Heart left ventricle (tissue), 16 donors: ENCODE results near the gene DIS3L2. TPM values are rescaled to one million over a fixed set of nuclear protein-coding genes. Genes with fewer than 3 reads are reported as not detected.
"Not testable (repeated sequence)": the region's sequence is repeated elsewhere in the genome, so short reads cannot be mapped to it uniquely, and the experiment has no call there.

Experiments
- ATAC-seq, 4 donors: fragments of 200-7000 bp; cut with Tn5 transposase; one replicate each; pipeline ENCODE4 v1.9.1; 2020 to 2022; ENCODE audit warnings: moderate library complexity in 4 of 4, mild to moderate bottlenecking in 3 of 4, moderate number of reproducible peaks in 1 of 4
- DNase-seq, 5 donors: peaks; one replicate each; pipeline ENCODE4 v3.0.0-alpha.2; 2020
- H3K27ac ChIP-seq, 12 donors: fragments of 200-600 bp; sonication (generic) in 4 of 12; one replicate each; pipeline versions ENCODE4 v1.5.0 to v1.8.0; 2016 to 2022; ENCODE audit warnings: mild to moderate bottlenecking in 2 of 12
- H3K27me3 ChIP-seq, 9 donors: fragments of 200-600 bp; sonication (generic) in 2 of 9; one replicate each; pipeline versions ENCODE4 v1.5.1 to v1.8.0; 2016 to 2022; ENCODE audit warnings: mild to moderate bottlenecking in 3 of 9
- H3K36me3 ChIP-seq, 9 donors: fragments of 200-600 bp; sonication (generic) in 2 of 9; one replicate each; pipeline versions ENCODE4 v1.5.0 to v1.8.0; 2018 to 2022; ENCODE audit warnings: mild to moderate bottlenecking in 2 of 9
- H3K4me1 ChIP-seq, 12 donors: fragments of 200-600 bp; sonication (generic) in 4 of 12; one replicate each; pipeline versions ENCODE4 v1.5.0 to v1.8.0; 2016 to 2022; ENCODE audit warnings: mild to moderate bottlenecking in 3 of 12
- H3K4me3 ChIP-seq, 12 donors: fragments of 200-600 bp; sonication (generic) in 4 of 12; one replicate each; pipeline versions ENCODE4 v1.5.0 to v1.8.0; 2017 to 2022; ENCODE audit warnings: mild to moderate bottlenecking in 9 of 12, moderate library complexity in 4 of 12
- H3K9me3 ChIP-seq, 12 donors: fragments of 200-600 bp; sonication (generic) in 4 of 12; one replicate each; pipeline versions ENCODE4 v1.5.0 to v1.8.0; 2016 to 2022; ENCODE audit warnings: mild to moderate bottlenecking in 1 of 12
- POLR2A ChIP-seq, 2 donors: fragments of 450-650 bp; IDR thresholded peaks; one replicate each; pipeline ENCODE4 v1.6.1; 2017; ENCODE audit warnings: antibody characterized with exemption in 2 of 2, mild to moderate bottlenecking in 2 of 2, moderate library complexity in 2 of 2
- WGBS, 4 donors: extraction: QIAGEN DNeasy Blood & Tissue Kit in 2 of 4; methylation state at CpG; one replicate each; pipeline versions ENCODE4 v1.1.5 to v1.1.7; 2013 to 2018; 5-methylcytosine and 5-hydroxymethylcytosine counted together
- intact Hi-C, 10 donors: fragments of 100-400 bp; cut with DNase I; formaldehyde crosslinking; loops; one replicate each; pipeline versions ENCODE4 v1.11.1 to v1.14.2; 2022
- polyA plus RNA-seq, 2 donors: library from polyadenylated mRNA; stranded (reverse); fragments of 200-250 nt; gene quantifications; one replicate each; pipeline ENCODE4 v1.2.3, GENCODE V29; 2013
- total RNA-seq, 9 donors: library from RNA; depleted of rRNA in 2 of 9; stranded (reverse); fragments of >200 nt in 2 of 9; fragmentation: NEBNext Ultra II Directional in 3 of 9; extraction: Animal tissue kit (Norgen Biotek cat#: 25700) in 3 of 9; gene quantifications; one replicate each; pipeline versions ENCODE4 v1.1.0 to v1.2.4, GENCODE V29; 2016 to 2023
- TF ChIP-seq, protein P1 (sequence below), 12 donors: fragments of 200-600 bp; sonication (generic) in 4 of 12; IDR thresholded peaks; one replicate each; pipeline versions ENCODE4 v1.5.0 to v1.8.0; 2018 to 2022; ENCODE audit warnings: antibody characterized with exemption in 12 of 12, mild to moderate bottlenecking in 5 of 12
- donor health status: ischemic (EF 13 %, LVEDD 7.1; RV severe dilation, severe dysfunction).
- donor health status: healthy with polysubstance abuse.
- donor health status: DM: no; HTN: yes; CAD: no.
- donor health status: DM: no; HTN: no; CAD: no.
- donor health status: ischemic (EF 25% LVEDD 6.9; RV normal size, moderate dysfunction).
- donor health status: ischemic (EF 25% LVEDD 5.7; RV mildly dilated, moderate dysfunction).
- donor health status: healthy.
- donor health status: DM: yes; HTN: yes; CAD: no.
- donor health status: ischemic (EF 35%, LVEDD 5.7; RV mildly dilated, moderate dysfunction).
- donor health status: nonischemic (EF 11% LVEDD 7.7; RV severe dilation, severe dysfunction).
- donor health status: DM: yes; HTN: yes; CAD: no.
- donor health status: PGD.
- donor health status: ischemic (EF 29% LVEDD 5.4; RV normal size, mild dysfunction).
- donor health status: nonischemic (EF 23%, LVEDD 6.1; RV moderate dilation, normal function).

The DIS3L2 gene
- total and polyA plus RNA-seq, 11 donors = 12.4 to 27.3 (median 21.8) TPM

DNA sequence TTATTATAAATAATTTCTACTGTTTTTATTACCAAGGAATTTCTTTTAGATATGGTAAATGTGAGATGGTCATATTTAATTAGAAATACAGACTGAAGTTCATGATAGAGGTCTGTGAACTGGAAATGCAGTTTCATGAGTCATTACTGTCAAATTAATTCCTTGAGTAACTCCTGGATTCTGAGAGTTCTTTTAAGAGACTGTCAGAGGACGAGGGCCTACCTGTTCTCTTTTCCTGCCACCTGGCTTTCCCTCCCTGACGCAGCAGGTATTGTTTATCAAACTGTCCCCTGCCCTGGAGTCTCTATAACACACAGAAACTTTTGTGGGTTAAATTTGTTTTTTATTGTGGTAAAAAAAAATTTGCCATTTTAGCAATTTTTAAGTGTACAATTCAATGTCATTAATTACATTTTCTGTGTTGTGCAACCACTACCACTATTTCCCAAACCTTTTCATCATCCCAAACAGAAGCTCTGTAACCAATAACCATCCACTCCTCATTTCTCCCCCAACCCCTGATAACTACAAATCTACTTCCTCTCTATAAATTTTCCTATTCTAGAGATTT is 142.6 kb downstream of the DIS3L2 start:
- ATAC-seq (no peak), DNase-seq (no peak)
- 95 to 100% (median 96%) methylated on average over 2 of the region's 2 CpGs for WGBS, 4 donors
- H3K27me3 ChIP-seq = no peaks in the 10 kb centered on the region
- H3K4me3 ChIP-seq = no peak overlapping the region
- H3K27ac ChIP-seq = no peak overlapping the region
- H3K36me3 ChIP-seq = no peaks in the 10 kb centered on the region
- peaks cover 0 to 7% (median 0%) of the 10 kb centered on the region in 12 donors for H3K4me1 ChIP-seq
- TF ChIP-seq POLR2A (IDR thresholded peaks at IDR 0.05) = no peak
- TF ChIP-seq, protein P1, sequence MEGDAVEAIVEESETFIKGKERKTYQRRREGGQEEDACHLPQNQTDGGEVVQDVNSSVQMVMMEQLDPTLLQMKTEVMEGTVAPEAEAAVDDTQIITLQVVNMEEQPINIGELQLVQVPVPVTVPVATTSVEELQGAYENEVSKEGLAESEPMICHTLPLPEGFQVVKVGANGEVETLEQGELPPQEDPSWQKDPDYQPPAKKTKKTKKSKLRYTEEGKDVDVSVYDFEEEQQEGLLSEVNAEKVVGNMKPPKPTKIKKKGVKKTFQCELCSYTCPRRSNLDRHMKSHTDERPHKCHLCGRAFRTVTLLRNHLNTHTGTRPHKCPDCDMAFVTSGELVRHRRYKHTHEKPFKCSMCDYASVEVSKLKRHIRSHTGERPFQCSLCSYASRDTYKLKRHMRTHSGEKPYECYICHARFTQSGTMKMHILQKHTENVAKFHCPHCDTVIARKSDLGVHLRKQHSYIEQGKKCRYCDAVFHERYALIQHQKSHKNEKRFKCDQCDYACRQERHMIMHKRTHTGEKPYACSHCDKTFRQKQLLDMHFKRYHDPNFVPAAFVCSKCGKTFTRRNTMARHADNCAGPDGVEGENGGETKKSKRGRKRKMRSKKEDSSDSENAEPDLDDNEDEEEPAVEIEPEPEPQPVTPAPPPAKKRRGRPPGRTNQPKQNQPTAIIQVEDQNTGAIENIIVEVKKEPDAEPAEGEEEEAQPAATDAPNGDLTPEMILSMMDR (IDR thresholded peaks at IDR 0.05) = no peak
- peaks cover 0 to 8% (median 0%) of the 10 kb centered on the region in 12 donors for H3K9me3 ChIP-seq
- intact Hi-C loops = no loop called here

DNA sequence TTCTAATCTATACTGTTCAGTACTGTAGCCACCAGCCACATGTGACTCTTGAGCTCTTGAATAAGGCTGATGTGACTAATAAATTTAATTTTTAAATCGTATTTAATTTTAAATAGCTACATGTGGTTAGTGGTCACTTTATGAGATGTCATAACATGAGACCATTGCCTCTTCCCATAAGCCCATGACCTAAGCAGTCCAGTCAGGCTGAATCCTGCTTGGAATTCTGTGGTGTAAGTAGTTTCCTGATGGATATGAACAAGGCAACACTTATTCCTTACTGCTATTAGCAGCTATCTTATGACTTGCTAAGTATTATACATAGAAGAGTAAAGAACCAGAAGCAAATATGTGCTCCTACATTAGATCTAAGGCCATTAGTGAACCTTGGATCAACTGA is 150.0 kb downstream of the DIS3L2 start:
- Histone ChIP-seq H3K4me3 (no peak overlapping the region), H3K9me3 (no peaks in the 10 kb centered on the region), H3K36me3 (no peaks in the 10 kb centered on the region), H3K4me1 (no peaks in the 10 kb centered on the region), H3K27ac (no peak overlapping the region), H3K27me3 (no peaks in the 10 kb centered on the region)
- 90 to 96% (median 93%) methylated on average over 1 of the region's 1 CpG for WGBS, 4 donors
- DNase-seq (no peak), ATAC-seq (no peak)
- no peak for TF ChIP-seq POLR2A (IDR thresholded peaks at IDR 0.05)
- TF ChIP-seq, protein P1 (IDR thresholded peaks at IDR 0.05) = no peak
- intact Hi-C loops = no loop called here

DNA sequence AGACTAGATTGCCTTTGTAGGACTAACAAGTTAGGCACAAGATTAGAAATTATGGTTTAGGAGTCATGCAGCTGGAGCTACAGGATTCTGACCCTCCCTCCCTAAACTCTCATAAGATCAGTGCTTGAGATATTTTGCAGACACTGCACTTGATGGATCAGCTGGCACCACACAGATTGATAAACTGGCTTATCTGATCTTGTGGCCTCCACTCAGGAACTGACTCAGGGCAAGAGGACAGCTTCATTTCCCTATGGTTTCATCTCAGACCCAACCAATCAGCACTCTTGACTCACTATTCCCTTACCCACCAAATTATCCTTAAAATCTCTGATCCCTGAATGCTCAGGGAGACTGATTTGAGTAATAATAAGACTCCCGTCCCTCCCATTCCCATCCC is 152.3 kb downstream of the DIS3L2 start:
- H3K27ac ChIP-seq = no peak overlapping the region
- H3K9me3 ChIP-seq = no peaks in the 10 kb centered on the region
- H3K4me1 ChIP-seq = no peaks in the 10 kb centered on the region
- intact Hi-C loops = no loop called here
- TF ChIP-seq, protein P1 (IDR thresholded peaks at IDR 0.05) = no peak
- no peak for TF ChIP-seq POLR2A (IDR thresholded peaks at IDR 0.05)
- H3K36me3 ChIP-seq = no peaks in the 10 kb centered on the region
- ATAC-seq (no peak), DNase-seq (no peak)
- H3K4me3 ChIP-seq = no peak overlapping the region
- 87 to 100% (median 96%) methylated on average over 1 of the region's 1 CpG for WGBS, 4 donors
- no peaks in the 10 kb centered on the region for H3K27me3 ChIP-seq

DNA sequence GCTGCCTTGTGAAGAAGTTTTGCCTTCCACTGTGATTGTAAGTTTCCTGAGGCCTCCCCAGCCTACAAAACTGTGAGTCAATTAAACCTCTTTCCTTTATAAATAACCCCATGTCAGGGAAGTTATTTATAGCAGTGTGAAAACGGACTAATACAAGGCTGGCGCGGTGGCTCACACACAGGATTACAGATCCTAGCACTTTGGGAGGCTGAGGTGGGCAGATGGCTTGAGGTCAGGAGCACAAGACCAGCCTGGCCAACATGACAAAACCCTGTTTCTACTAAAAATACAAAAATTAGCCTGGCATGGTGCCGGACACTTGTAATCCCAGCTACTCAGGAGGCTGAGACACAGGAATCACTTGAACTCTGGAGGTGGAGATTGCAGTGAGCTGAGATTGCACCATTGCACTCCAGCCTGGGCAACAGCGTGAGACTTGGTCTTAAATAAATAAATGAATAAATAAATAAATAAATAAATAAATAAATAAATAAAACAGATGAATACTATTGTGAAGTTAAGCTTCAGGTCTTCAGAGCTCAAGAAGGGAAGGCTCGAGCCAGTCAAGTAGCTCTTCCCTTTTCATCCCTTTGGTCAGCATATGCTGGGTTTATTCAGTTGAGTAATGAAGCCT is 154.3 kb downstream of the DIS3L2 start:
- 74 to 83% (median 80%) methylated on average over 6 of the region's 6 CpGs for WGBS, 4 donors
- H3K36me3 ChIP-seq, intact Hi-C loops, H3K9me3 ChIP-seq, H3K4me1 ChIP-seq, H3K27ac ChIP-seq, H3K4me3 ChIP-seq, ATAC-seq, H3K27me3 ChIP-seq, DNase-seq: not testable (repeated sequence)

DNA sequence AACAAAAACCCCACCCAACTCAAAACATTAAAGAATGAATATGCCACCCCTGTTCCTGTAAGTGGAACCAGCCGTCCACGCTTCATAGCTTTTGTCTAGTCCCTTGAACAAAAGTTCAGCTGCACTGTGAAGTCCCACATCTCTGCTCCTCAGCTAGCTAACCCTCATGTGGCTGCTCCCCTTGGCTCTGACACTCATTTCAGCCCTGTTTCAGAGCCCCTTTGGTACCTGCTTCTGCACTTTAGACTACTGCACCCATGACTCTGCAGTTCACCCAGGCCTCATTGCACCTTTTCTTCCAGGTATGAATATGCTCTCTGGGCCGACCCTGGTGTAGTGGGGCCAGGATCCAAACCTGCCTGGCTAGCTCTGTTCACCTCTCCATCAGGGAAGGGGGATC is 155.3 kb downstream of the DIS3L2 start:
- Histone ChIP-seq H3K4me1 (peaks cover 0 to 13% (median 5%) of the 10 kb centered on the region in 12 donors), H3K27me3 (no peaks in the 10 kb centered on the region), H3K36me3 (no peaks in the 10 kb centered on the region), H3K4me3 (no peak overlapping the region), H3K9me3 (no peaks in the 10 kb centered on the region), H3K27ac (no peak overlapping the region)
- 63 to 97% (median 81%) methylated on average over 3 of the region's 3 CpGs for WGBS, 4 donors
- intact Hi-C loops = no loop called here
- ATAC-seq = no peak
- TF ChIP-seq, protein P1 (IDR thresholded peaks at IDR 0.05) = no peak
- no peak for TF ChIP-seq POLR2A (IDR thresholded peaks at IDR 0.05)
- no peak for DNase-seq
